Measurements from ENCODE around the gene ATP2A2.

The ATP2A2 gene

GRCh38 chr12:110244829-110245228, 36.2 kb upstream of the ATP2A2 start:
- no peak for TF ChIP-seq CTCF (IDR thresholded peaks at IDR 0.05)

- TF ChIP-seq CTCF (IDR thresholded peaks at IDR 0.05) = no peak
These were observed 35.7 kb upstream of the ATP2A2 start for GRCh38 chr12:110245369-110245772.

- TF ChIP-seq CTCF (IDR thresholded peaks at IDR 0.05) = no peak
These were observed 34.3 kb upstream of the ATP2A2 start for GRCh38 chr12:110246636-110247339.

- TF ChIP-seq CTCF (IDR thresholded peaks at IDR 0.05) = no peak
These were observed 33.5 kb upstream of the ATP2A2 start for GRCh38 chr12:110247340-110248095.

- TF ChIP-seq CTCF (IDR thresholded peaks at IDR 0.05) = no peak
These were observed 33.0 kb upstream of the ATP2A2 start for GRCh38 chr12:110248096-110248447.

- TF ChIP-seq CTCF (IDR thresholded peaks at IDR 0.05) = no peak
These were observed 31.9 kb upstream of the ATP2A2 start for GRCh38 chr12:110249105-110249504.

GRCh38 chr12:110249716-110250225, 31.3 kb upstream of the ATP2A2 start:
- TF ChIP-seq CTCF (IDR thresholded peaks at IDR 0.05) = no peak

All from LNCAP (cell line).